Measurements from ENCODE around the gene CT45A6.
"Not testable (repeated sequence)": the region's sequence is repeated elsewhere in the genome, so short reads cannot be mapped to it uniquely, and the experiment has no call there.

DNA sequence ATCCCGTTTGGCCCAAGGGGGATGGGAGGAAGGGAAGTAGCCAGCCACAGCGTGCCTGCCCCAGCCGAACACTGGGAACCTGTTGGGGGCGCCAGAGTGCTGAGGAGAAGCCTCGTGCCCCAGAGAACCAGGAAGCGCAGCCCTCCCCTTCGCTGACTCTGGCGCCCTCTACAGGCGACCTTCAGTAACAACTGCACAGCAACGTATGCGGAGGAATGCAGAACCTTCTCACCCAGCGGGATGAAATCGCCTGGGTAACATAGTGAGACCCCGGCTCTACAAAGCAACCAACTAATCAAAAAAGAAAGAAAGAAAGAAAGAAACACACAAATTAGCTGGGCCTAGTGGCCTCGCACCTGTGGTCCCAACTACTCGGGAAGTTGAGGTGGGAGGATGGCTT, 17.2 kb downstream of the CT45A6 start, which contains the start of gene CT45A5:
- TF ChIP-seq, protein P1, sequence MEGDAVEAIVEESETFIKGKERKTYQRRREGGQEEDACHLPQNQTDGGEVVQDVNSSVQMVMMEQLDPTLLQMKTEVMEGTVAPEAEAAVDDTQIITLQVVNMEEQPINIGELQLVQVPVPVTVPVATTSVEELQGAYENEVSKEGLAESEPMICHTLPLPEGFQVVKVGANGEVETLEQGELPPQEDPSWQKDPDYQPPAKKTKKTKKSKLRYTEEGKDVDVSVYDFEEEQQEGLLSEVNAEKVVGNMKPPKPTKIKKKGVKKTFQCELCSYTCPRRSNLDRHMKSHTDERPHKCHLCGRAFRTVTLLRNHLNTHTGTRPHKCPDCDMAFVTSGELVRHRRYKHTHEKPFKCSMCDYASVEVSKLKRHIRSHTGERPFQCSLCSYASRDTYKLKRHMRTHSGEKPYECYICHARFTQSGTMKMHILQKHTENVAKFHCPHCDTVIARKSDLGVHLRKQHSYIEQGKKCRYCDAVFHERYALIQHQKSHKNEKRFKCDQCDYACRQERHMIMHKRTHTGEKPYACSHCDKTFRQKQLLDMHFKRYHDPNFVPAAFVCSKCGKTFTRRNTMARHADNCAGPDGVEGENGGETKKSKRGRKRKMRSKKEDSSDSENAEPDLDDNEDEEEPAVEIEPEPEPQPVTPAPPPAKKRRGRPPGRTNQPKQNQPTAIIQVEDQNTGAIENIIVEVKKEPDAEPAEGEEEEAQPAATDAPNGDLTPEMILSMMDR (IDR thresholded peaks at IDR 0.05), result not testable (repeated sequence)
- TF ChIP-seq, protein P2, sequence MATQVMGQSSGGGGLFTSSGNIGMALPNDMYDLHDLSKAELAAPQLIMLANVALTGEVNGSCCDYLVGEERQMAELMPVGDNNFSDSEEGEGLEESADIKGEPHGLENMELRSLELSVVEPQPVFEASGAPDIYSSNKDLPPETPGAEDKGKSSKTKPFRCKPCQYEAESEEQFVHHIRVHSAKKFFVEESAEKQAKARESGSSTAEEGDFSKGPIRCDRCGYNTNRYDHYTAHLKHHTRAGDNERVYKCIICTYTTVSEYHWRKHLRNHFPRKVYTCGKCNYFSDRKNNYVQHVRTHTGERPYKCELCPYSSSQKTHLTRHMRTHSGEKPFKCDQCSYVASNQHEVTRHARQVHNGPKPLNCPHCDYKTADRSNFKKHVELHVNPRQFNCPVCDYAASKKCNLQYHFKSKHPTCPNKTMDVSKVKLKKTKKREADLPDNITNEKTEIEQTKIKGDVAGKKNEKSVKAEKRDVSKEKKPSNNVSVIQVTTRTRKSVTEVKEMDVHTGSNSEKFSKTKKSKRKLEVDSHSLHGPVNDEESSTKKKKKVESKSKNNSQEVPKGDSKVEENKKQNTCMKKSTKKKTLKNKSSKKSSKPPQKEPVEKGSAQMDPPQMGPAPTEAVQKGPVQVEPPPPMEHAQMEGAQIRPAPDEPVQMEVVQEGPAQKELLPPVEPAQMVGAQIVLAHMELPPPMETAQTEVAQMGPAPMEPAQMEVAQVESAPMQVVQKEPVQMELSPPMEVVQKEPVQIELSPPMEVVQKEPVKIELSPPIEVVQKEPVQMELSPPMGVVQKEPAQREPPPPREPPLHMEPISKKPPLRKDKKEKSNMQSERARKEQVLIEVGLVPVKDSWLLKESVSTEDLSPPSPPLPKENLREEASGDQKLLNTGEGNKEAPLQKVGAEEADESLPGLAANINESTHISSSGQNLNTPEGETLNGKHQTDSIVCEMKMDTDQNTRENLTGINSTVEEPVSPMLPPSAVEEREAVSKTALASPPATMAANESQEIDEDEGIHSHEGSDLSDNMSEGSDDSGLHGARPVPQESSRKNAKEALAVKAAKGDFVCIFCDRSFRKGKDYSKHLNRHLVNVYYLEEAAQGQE (IDR thresholded peaks at IDR 0.05), result not testable (repeated sequence)
- TF ChIP-seq ESRRA (IDR thresholded peaks at IDR 0.05; ENCODE audit: borderline replicate concordance, low read length); RFX5 (IDR thresholded peaks at IDR 0.05); CHD2 (IDR thresholded peaks at IDR 0.05; ENCODE audit: low read length, partially characterized antibody); HDAC2 (IDR thresholded peaks at IDR 0.05); POLR2A (IDR thresholded peaks at IDR 0.05; ENCODE audit: low read length); MAZ (IDR thresholded peaks at IDR 0.05; ENCODE audit: borderline replicate concordance, low read depth, low read length); ZFP36 (IDR thresholded peaks at IDR 0.05; ENCODE audit: borderline replicate concordance, partially characterized antibody): not testable (repeated sequence)
- TF ChIP-seq, protein P3, sequence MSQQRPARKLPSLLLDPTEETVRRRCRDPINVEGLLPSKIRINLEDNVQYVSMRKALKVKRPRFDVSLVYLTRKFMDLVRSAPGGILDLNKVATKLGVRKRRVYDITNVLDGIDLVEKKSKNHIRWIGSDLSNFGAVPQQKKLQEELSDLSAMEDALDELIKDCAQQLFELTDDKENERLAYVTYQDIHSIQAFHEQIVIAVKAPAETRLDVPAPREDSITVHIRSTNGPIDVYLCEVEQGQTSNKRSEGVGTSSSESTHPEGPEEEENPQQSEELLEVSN (IDR thresholded peaks at IDR 0.05; ENCODE audit: borderline replicate concordance, low read depth), result not testable (repeated sequence)
- TF ChIP-seq, protein P4, sequence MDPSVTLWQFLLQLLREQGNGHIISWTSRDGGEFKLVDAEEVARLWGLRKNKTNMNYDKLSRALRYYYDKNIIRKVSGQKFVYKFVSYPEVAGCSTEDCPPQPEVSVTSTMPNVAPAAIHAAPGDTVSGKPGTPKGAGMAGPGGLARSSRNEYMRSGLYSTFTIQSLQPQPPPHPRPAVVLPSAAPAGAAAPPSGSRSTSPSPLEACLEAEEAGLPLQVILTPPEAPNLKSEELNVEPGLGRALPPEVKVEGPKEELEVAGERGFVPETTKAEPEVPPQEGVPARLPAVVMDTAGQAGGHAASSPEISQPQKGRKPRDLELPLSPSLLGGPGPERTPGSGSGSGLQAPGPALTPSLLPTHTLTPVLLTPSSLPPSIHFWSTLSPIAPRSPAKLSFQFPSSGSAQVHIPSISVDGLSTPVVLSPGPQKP (IDR thresholded peaks at IDR 0.05; ENCODE audit: low read depth, low read length), result not testable (repeated sequence)
